HG03060 (cell line): ENCODE data around the gene KRT6A.
"Not testable (repeated sequence)": the region's sequence is repeated elsewhere in the genome, so short reads cannot be mapped to it uniquely, and the experiment has no call there.

Experiments used
- ATAC-seq: cut with Tn5 transposase; IDR thresholded peaks from one replicate; pipeline ENCODE4 v1.9.1; 2021; ENCODE audit warnings: low read depth, moderate number of reproducible peaks; ENCODE audit not compliant: unreplicated experiment

The KRT6A gene

GRCh38 chr12:52474212-52474611 is 18.8 kb downstream of the KRT6A start:
- no peak for ATAC-seq

- no peak for ATAC-seq
Observed at GRCh38 chr12:52473768-52474167, 19.3 kb downstream of the KRT6A start, which contains the start of gene KRT6C. Gene KRT6C (minus strand): TSS chr12:52473805. CDS start chr12:52473737, 68 bp downstream.

GRCh38 chr12:52469853-52470252 is 23.2 kb downstream of the KRT6A start:
- no peak for ATAC-seq

GRCh38 chr12:52464897-52465296 is 28.2 kb downstream of the KRT6A start:
- no peak for ATAC-seq

- no peak for ATAC-seq
Observed at GRCh38 chr12:52461693-52462092, 31.4 kb downstream of the KRT6A start.

GRCh38 chr12:52458861-52459260 is 34.2 kb downstream of the KRT6A start:
- no peak for ATAC-seq

GRCh38 chr12:52455821-52456220 is 37.2 kb downstream of the KRT6A start:
- ATAC-seq = no peak

GRCh38 chr12:52454411-52455201 is 38.5 kb downstream of the KRT6A start:
- ATAC-seq = no peak

GRCh38 chr12:52452101-52452500 is 41.0 kb downstream of the KRT6A start, which contains the start of gene KRT6B:
Gene KRT6B (minus strand): TSS chr12:52452146. CDS start chr12:52452078, 68 bp downstream.
- ATAC-seq = no peak

GRCh38 chr12:52448228-52448627 is 44.8 kb downstream of the KRT6A start:
- no peak for ATAC-seq

GRCh38 chr12:52447196-52447595 is 45.9 kb downstream of the KRT6A start:
- ATAC-seq = not testable (repeated sequence)

GRCh38 chr12:52446367-52447045 is 46.6 kb downstream of the KRT6A start:
- ATAC-seq = no peak

- no peak for ATAC-seq
Observed at GRCh38 chr12:52445876-52446275, 47.2 kb downstream of the KRT6A start.

GRCh38 chr12:52444647-52445595 is 48.1 kb downstream of the KRT6A start:
- no peak for ATAC-seq

- ATAC-seq = no peak
Observed at GRCh38 chr12:52443966-52444365, 49.1 kb downstream of the KRT6A start.

- no peak for ATAC-seq
Observed at GRCh38 chr12:52442600-52443061, 50.4 kb downstream of the KRT6A start.

- ATAC-seq = no peak
Observed at GRCh38 chr12:52441320-52441911, 51.6 kb downstream of the KRT6A start.

GRCh38 chr12:52440821-52441319 is 52.2 kb downstream of the KRT6A start:
- ATAC-seq = no peak

GRCh38 chr12:52439845-52440244 is 53.2 kb downstream of the KRT6A start:
- ATAC-seq = no peak

- ATAC-seq = no peak
Observed at GRCh38 chr12:52439420-52439819, 53.6 kb downstream of the KRT6A start.
